ENCODE measurements around the gene EFCAB11. TPM values are rescaled to one million over a fixed set of nuclear protein-coding genes. Genes with fewer than 3 reads are reported as not detected.

The EFCAB11 gene
- total RNA-seq, 1 experiment from 2014 or later, result 18.1 TPM

- peaks cover 9 to 42% of the 10 kb centered on the region in 2 experiments; a peak in 3 of 4 replicates for H3K36me3 ChIP-seq (ENCODE audit: control insufficient read depth in 1 of 2, insufficient read depth in 2 of 2, low read length in 2 of 2)
- no peaks in the 10 kb centered on the region for H3K79me2 ChIP-seq (ENCODE audit: insufficient read depth, low read length)
- no peaks in the 10 kb centered on the region for H3K9me2 ChIP-seq (ENCODE audit: insufficient read depth)
- no peak overlapping the region for H3K4me2 ChIP-seq (ENCODE audit: low read length)
- H4K20me1 ChIP-seq (ENCODE audit: insufficient read depth), result no peaks in the 10 kb centered on the region
- H3K27me3 ChIP-seq (ENCODE audit: insufficient read depth, low read length), result no peaks in the 10 kb centered on the region
- H3K27ac ChIP-seq (ENCODE audit: low read depth, low read length), result no peak overlapping the region
- no peak overlapping the region for H3K4me3 ChIP-seq (replicated peaks in 1 of 2; ENCODE audit: low read depth in 1 of 2, low read length in 2 of 2)
- ATAC-seq, result no peak
- TF ChIP-seq CTCF (IDR thresholded peaks at IDR 0.05 in 2 of 3, conservative IDR thresholded peaks at IDR 0.05 in 1 of 3; ENCODE audit: borderline replicate concordance in 1 of 3, insufficient read depth in 1 of 3, low read depth in 2 of 3, low read length in 2 of 3) (no peak), SP1 (IDR thresholded peaks at IDR 0.05; ENCODE audit: low read depth) (no peak), CEBPB (IDR thresholded peaks at IDR 0.05; ENCODE audit: low read depth) (no peak)
- H3K4me1 ChIP-seq (ENCODE audit: control insufficient read depth in 1 of 2, insufficient read depth in 2 of 2, low read length in 2 of 2), result no peaks in the 10 kb centered on the region
- H3K9me3 ChIP-seq (ENCODE audit: control insufficient read depth in 1 of 2, insufficient read depth in 1 of 2, low read depth in 1 of 2, low read length in 2 of 2), result no peaks in the 10 kb centered on the region
- H2AFZ ChIP-seq (ENCODE audit: low read depth, low read length, poor library complexity, severe bottlenecking), result no peak overlapping the region
- DNase-seq (ENCODE audit: low read depth, low spot score), result no peak
- BruUV-seq (replicated peaks), result no TSS peak
- RAD21 ChIA-PET (ENCODE audit: low non-redundant PET in 1 of 2, low total read pairs in 2 of 2, uncharacterized antibody in 2 of 2, unreplicated experiment in 2 of 2), result no interaction called here
- H3K9ac ChIP-seq (ENCODE audit: low read length), result no peak overlapping the region
- intact Hi-C loops (cut with micrococcal nuclease), result no loop called here
- POLR2A ChIA-PET, result no interaction called here
- CTCF ChIA-PET, result no interaction called here
These were observed 35.7 kb upstream of the EFCAB11 start for GRCh38 chr14:89990218-89990617.

- CTCF ChIA-PET, result no interaction called here
- ATAC-seq, result no peak
- Histone ChIP-seq H3K27me3 (ENCODE audit: insufficient read depth, low read length) (no peaks in the 10 kb centered on the region), H3K4me3 (replicated peaks in 1 of 2; ENCODE audit: low read depth in 1 of 2, low read length in 2 of 2) (no peak overlapping the region), H3K9me2 (ENCODE audit: insufficient read depth) (no peaks in the 10 kb centered on the region), H3K36me3 (ENCODE audit: control insufficient read depth in 1 of 2, insufficient read depth in 2 of 2, low read length in 2 of 2) (peaks cover 6 to 37% of the 10 kb centered on the region in 2 experiments; a peak in 3 of 4 replicates), H3K79me2 (ENCODE audit: insufficient read depth, low read length) (no peaks in the 10 kb centered on the region), H3K27ac (ENCODE audit: low read depth, low read length) (no peak overlapping the region), H3K9me3 (ENCODE audit: control insufficient read depth in 1 of 2, insufficient read depth in 1 of 2, low read depth in 1 of 2, low read length in 2 of 2) (no peaks in the 10 kb centered on the region), H2AFZ (ENCODE audit: low read depth, low read length, poor library complexity, severe bottlenecking) (no peak overlapping the region), H4K20me1 (ENCODE audit: insufficient read depth) (no peaks in the 10 kb centered on the region), H3K9ac (ENCODE audit: low read length) (no peak overlapping the region), H3K4me1 (ENCODE audit: control insufficient read depth in 1 of 2, insufficient read depth in 2 of 2, low read length in 2 of 2) (no peaks in the 10 kb centered on the region), H3K4me2 (ENCODE audit: low read length) (no peak overlapping the region)
- DNase-seq (ENCODE audit: low read depth, low spot score), result no peak
- RAD21 ChIA-PET (ENCODE audit: low non-redundant PET in 1 of 2, low total read pairs in 2 of 2, uncharacterized antibody in 2 of 2, unreplicated experiment in 2 of 2), result no interaction called here
- intact Hi-C loops (cut with micrococcal nuclease), result no loop called here
- POLR2A ChIA-PET, result no interaction called here
- BruUV-seq (replicated peaks), result no TSS peak
- TF ChIP-seq SRF (IDR thresholded peaks at IDR 0.05; ENCODE audit: low read depth) (no peak), ZNF274 (IDR thresholded peaks at IDR 0.05; ENCODE audit: low read depth, low read length) (no peak), JUND (IDR thresholded peaks at IDR 0.05) (no peak), POLR2AphosphoS5 (IDR thresholded peaks at IDR 0.05; ENCODE audit: low read depth, low read length) (no peak), CEBPB (IDR thresholded peaks at IDR 0.05; ENCODE audit: low read depth) (no peak), ZFX (IDR thresholded peaks at IDR 0.05) (no peak), EGR1 (IDR thresholded peaks at IDR 0.05; ENCODE audit: low read depth) (no peak), RAD21 (IDR thresholded peaks at IDR 0.05; ENCODE audit: low read depth) (no peak), ELF1 (IDR thresholded peaks at IDR 0.05; ENCODE audit: borderline replicate concordance, low read depth) (no peak), REST (IDR thresholded peaks at IDR 0.05; ENCODE audit: low read depth) (no peak), ATF3 (IDR thresholded peaks at IDR 0.05) (no peak), FOSL1 (IDR thresholded peaks at IDR 0.05; ENCODE audit: low read depth) (no peak), YY1 (IDR thresholded peaks at IDR 0.05; ENCODE audit: extremely low read depth, insufficient replicate concordance, low read depth, low read length) (no peak), CBX3 (IDR thresholded peaks at IDR 0.05; ENCODE audit: low read depth) (no peak), SIN3A (IDR thresholded peaks at IDR 0.05; ENCODE audit: low read depth) (no peak), SP1 (IDR thresholded peaks at IDR 0.05; ENCODE audit: low read depth) (no peak), POLR2A (IDR thresholded peaks at IDR 0.05; ENCODE audit: borderline replicate concordance, extremely low read depth, insufficient read depth, insufficient read length) (no peak)
These were observed 34.3 kb upstream of the EFCAB11 start for GRCh38 chr14:89988787-89989186.
